NB4 (cell line): Measurements from ENCODE around the gene RORB.

Experiments used
- DNase-seq: peaks from one replicate; pipeline ENCODE4 v3.0.0; 2010; ENCODE audit warnings: low read depth
- H3K4me3 ChIP-seq: one replicate; pipeline ENCODE4 v1.5.1; 2011; ENCODE audit warnings: mild to moderate bottlenecking, low read depth, low read length, moderate library complexity
- MAX ChIP-seq: IDR thresholded peaks from 2 replicates; pipeline ENCODE4 v1.6.1; 2011; ENCODE audit warnings: low read depth, low read length
- MYC ChIP-seq: IDR thresholded peaks from 2 replicates; pipeline ENCODE4 v1.6.1; 2011; ENCODE audit warnings: low read depth, low read length
- POLR2A ChIP-seq: IDR thresholded peaks from 2 replicates; pipeline ENCODE4 v1.6.1; 2011; ENCODE audit warnings: mild to moderate bottlenecking; ENCODE audit not compliant: insufficient read length; ENCODE audit errors: extremely low read depth
- TF ChIP-seq, protein P1 (sequence below): IDR thresholded peaks from one replicate; pipeline ENCODE4 v1.5.1; 2012; ENCODE audit warnings: low read depth, low read length

The RORB gene

DNA sequence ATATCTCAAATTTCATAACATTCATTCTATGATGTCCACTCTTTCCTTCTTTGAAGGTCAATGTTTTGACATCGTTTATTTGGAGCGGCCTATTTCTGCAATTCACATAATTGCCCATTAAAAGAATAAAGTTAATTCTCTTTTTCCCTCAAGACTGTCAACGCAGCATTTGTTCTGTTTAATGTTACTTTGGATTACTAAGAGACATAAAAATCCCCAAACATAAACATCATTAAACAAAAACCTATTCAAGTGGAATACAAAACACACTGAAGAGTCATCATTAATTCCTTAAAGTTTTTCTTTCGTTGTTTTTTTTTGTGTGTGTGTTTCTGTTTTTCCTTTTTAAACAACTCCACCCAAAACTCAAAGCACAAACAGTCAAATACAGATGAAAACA is 239.5 kb downstream of the RORB start:
- TF ChIP-seq MYC (no peak), POLR2A (no peak), MAX (no peak)
- TF ChIP-seq, protein P1, sequence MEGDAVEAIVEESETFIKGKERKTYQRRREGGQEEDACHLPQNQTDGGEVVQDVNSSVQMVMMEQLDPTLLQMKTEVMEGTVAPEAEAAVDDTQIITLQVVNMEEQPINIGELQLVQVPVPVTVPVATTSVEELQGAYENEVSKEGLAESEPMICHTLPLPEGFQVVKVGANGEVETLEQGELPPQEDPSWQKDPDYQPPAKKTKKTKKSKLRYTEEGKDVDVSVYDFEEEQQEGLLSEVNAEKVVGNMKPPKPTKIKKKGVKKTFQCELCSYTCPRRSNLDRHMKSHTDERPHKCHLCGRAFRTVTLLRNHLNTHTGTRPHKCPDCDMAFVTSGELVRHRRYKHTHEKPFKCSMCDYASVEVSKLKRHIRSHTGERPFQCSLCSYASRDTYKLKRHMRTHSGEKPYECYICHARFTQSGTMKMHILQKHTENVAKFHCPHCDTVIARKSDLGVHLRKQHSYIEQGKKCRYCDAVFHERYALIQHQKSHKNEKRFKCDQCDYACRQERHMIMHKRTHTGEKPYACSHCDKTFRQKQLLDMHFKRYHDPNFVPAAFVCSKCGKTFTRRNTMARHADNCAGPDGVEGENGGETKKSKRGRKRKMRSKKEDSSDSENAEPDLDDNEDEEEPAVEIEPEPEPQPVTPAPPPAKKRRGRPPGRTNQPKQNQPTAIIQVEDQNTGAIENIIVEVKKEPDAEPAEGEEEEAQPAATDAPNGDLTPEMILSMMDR: no peak
- DNase-seq: no peak
- H3K4me3 ChIP-seq: no peak overlapping the region

DNA sequence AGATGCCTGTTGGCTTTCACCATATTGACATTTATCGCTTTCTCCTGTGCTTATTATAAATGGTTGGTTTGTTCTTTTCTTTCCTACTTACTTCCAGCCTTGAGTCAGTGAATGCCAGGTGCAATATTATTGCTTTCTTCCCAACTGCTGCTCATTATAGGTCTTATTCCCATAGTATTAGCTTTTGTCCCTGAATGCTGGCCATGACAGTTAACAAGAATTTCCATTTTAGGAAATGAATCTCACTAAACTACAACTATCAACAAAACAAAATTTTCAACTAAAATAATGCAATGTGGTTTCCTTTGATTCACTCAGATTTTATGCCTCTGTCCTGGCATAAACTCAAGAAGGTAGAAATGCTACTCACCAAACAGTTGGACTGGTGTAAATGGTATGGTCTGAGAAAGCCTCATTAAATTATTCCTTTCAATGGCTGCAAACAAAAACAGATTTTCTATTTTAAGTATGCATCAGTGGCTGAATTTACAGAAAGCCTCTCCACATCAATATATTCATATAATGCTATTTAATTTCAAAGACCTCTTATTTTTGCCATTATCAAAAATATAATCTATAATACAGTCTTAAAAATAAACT is 245.2 kb downstream of the RORB start:
- no peak for DNase-seq
- H3K4me3 ChIP-seq: no peak overlapping the region
- TF ChIP-seq MYC: no peak
- no peak for TF ChIP-seq POLR2A
- TF ChIP-seq MAX: no peak
- TF ChIP-seq, protein P1: no peak
